ENCODE data around the gene CGNL1.

DNA sequence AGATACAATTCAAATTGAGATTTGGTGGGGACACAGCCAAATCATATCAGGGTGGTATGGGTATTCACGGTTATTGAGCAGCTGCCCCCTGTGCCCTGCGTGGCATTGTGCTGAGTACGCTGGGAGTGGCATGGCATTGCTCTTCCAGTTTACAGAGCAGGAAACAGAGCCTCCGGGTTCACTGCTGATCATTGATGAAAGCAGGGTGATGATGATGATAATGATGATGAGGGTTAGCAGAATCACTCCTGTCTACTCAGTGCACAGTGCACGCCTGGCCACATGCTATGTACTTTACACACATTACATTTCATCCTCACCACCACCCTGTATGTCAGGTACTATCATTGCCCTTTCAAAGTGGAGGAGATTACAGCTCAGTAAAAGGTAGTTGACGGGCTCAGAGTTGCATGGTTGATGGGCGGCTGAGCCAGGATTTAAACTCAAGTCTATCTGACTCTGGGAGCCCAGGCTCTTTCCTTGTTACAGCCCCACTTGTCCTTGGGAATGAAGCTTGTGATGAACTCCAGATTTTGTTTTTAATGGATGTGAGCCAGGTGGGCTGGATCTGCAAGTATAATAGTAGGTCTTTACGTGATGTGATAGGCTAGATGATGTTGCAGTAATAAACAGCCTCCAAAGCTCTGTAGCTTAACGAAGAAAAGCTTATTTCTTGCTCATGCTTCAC lies 127.8 kb downstream of the CGNL1 start:
- TF ChIP-seq EZH2phosphoT487 (IDR thresholded peaks at IDR 0.05; ENCODE audit: low read depth, severe bottlenecking, unreplicated experiment): no peak
- TF ChIP-seq, protein P1, sequence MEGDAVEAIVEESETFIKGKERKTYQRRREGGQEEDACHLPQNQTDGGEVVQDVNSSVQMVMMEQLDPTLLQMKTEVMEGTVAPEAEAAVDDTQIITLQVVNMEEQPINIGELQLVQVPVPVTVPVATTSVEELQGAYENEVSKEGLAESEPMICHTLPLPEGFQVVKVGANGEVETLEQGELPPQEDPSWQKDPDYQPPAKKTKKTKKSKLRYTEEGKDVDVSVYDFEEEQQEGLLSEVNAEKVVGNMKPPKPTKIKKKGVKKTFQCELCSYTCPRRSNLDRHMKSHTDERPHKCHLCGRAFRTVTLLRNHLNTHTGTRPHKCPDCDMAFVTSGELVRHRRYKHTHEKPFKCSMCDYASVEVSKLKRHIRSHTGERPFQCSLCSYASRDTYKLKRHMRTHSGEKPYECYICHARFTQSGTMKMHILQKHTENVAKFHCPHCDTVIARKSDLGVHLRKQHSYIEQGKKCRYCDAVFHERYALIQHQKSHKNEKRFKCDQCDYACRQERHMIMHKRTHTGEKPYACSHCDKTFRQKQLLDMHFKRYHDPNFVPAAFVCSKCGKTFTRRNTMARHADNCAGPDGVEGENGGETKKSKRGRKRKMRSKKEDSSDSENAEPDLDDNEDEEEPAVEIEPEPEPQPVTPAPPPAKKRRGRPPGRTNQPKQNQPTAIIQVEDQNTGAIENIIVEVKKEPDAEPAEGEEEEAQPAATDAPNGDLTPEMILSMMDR (IDR thresholded peaks at IDR 0.05; ENCODE audit: poor library complexity): no peak

Data from hepatocyte (in vitro differentiated cells).